IMR-90 (cell line): ENCODE measurements around the gene ADAMTS8. TPM values are rescaled to one million over a fixed set of nuclear protein-coding genes. Genes with fewer than 3 reads are reported as not detected.

ENCODE experiments used
- ATAC-seq: fragments of 200-7000 bp; cut with Tn5 transposase; 2 replicates; pipeline ENCODE4 v1.9.1; 2020; ENCODE audit warnings: low read depth, mild to moderate bottlenecking, moderate library complexity
- BruUV-seq: library from RNA; stranded (reverse); fragments of 400-500 nt; replicated peaks from 2 replicates; lab custom pipeline; 2021; lab: Mats Ljungman, UMichigan
- CTCF ChIA-PET: fragments of 300-600 bp; formaldehyde crosslinking; extraction: SDS; loops from one replicate; lab custom pipeline; 2021; ENCODE audit warnings: antibody characterized with exemption; lab: Yijun Ruan, JAX
- POLR2A ChIA-PET: fragments of 300-600 bp; sonication (Branson Sonifier 250); formaldehyde crosslinking; loops from one replicate; lab custom pipeline; 2022; ENCODE audit warnings: antibody characterized with exemption; ENCODE audit not compliant: unreplicated experiment; lab: Charles Lee
- DNase-seq: peaks from one replicate; pipeline ENCODE4 v3.0.0; 2013
- H2AFZ ChIP-seq: replicated peaks from 2 replicates; pipeline ENCODE3; 2013; ENCODE audit warnings: low read length, mild to moderate bottlenecking; ENCODE audit not compliant: poor library complexity
- H2AK5ac ChIP-seq: 2 replicates; pipeline ENCODE4 v1.6.1; 2013; ENCODE audit warnings: low read depth, low read length, inconsistent platforms
- H2AK9ac ChIP-seq: replicated peaks from 2 replicates; pipeline ENCODE3; 2013; ENCODE audit warnings: mild to moderate bottlenecking, low read depth, low read length, moderate library complexity; ENCODE audit not compliant: poor library complexity
- H2BK120ac ChIP-seq: 2 replicates; pipeline ENCODE4 v1.6.1; 2013; ENCODE audit warnings: low read depth, low read length, inconsistent platforms
- H2BK15ac ChIP-seq: 3 replicates; pipeline ENCODE4 v1.6.1; 2013; ENCODE audit warnings: low read depth, low read length, inconsistent platforms
- H2BK20ac ChIP-seq: 2 replicates; pipeline ENCODE4 v1.6.1; 2013; ENCODE audit warnings: low read depth, mild to moderate bottlenecking, inconsistent platforms, low read length, moderate library complexity
- H2BK5ac ChIP-seq: 2 replicates; pipeline ENCODE4 v1.6.1; 2013; ENCODE audit warnings: mild to moderate bottlenecking, low read depth, low read length, inconsistent platforms; ENCODE audit not compliant: poor library complexity, severe bottlenecking
- H3K14ac ChIP-seq: replicated peaks from 2 replicates; pipeline ENCODE4 v1.6.1; 2013; ENCODE audit warnings: low read depth, low read length, inconsistent platforms
- H3K18ac ChIP-seq: 2 replicates; pipeline ENCODE4 v1.6.1; 2013; ENCODE audit warnings: low read depth, low read length, control low read depth
- H3K23ac ChIP-seq: 2 replicates; pipeline ENCODE4 v1.6.1; 2013; ENCODE audit warnings: low read depth, low read length, inconsistent platforms
- H3K27ac ChIP-seq: 2 replicates; pipeline ENCODE4 v1.5.1; 2013; ENCODE audit warnings: mild to moderate bottlenecking, control low read depth, low read length; ENCODE audit not compliant: insufficient read depth
- H3K27me3 ChIP-seq: 2 replicates; pipeline ENCODE4 v1.6.1; 2013; ENCODE audit warnings: low read length; ENCODE audit not compliant: control insufficient read depth, insufficient read depth
- H3K36me3 ChIP-seq: 2 replicates; pipeline ENCODE4 v1.6.1; 2013; ENCODE audit warnings: low read length, mixed read lengths; ENCODE audit not compliant: control insufficient read depth, insufficient read depth
- H3K4ac ChIP-seq: 2 replicates; pipeline ENCODE4 v1.6.1; 2013; ENCODE audit warnings: low read depth, low read length, inconsistent platforms
- H3K4me1 ChIP-seq: 2 replicates; pipeline ENCODE4 v1.6.1; 2013; ENCODE audit warnings: low read length, mixed read lengths; ENCODE audit not compliant: control insufficient read depth, insufficient read depth
- H3K4me2 ChIP-seq: 2 replicates; pipeline ENCODE4 v1.6.1; 2013; ENCODE audit warnings: low read depth, mild to moderate bottlenecking, control low read depth, low read length, moderate library complexity
- H3K4me3 ChIP-seq: 2 replicates; pipeline ENCODE4 v1.5.1; 2013; ENCODE audit warnings: low read depth, mild to moderate bottlenecking, control low read depth, low read length, moderate library complexity; ENCODE audit not compliant: insufficient read depth
- H3K56ac ChIP-seq: 2 replicates; pipeline ENCODE4 v1.6.1; 2013; ENCODE audit warnings: low read length, inconsistent platforms; ENCODE audit not compliant: insufficient read depth; ENCODE audit errors: extremely low read depth
- H3K79me1 ChIP-seq, 2 experiments: 2 replicates each; pipeline ENCODE4 v1.6.1; 2013; ENCODE audit warnings: low read length in 2 of 2, inconsistent platforms in 1 of 2, low read depth in 1 of 2
- H3K9ac ChIP-seq: 2 replicates; pipeline ENCODE4 v1.6.1; 2013; ENCODE audit warnings: low read depth, low read length, control low read depth
- H3K9me1 ChIP-seq: 2 replicates; pipeline ENCODE4 v1.6.1; 2013; ENCODE audit warnings: low read length, inconsistent platforms; ENCODE audit not compliant: insufficient read depth
- H3K9me3 ChIP-seq: 2 replicates; pipeline ENCODE4 v1.6.1; 2013; ENCODE audit warnings: low read length; ENCODE audit not compliant: control insufficient read depth, insufficient read depth
- H4K20me1 ChIP-seq: 2 replicates; pipeline ENCODE4 v1.6.1; 2013; ENCODE audit warnings: low read length, inconsistent platforms; ENCODE audit not compliant: insufficient read depth
- H4K5ac ChIP-seq: 2 replicates; pipeline ENCODE4 v1.6.1; 2013; ENCODE audit warnings: mild to moderate bottlenecking, low read depth, low read length, control low read depth
- H4K8ac ChIP-seq, 2 experiments: 2 replicates each; pipeline ENCODE4 v1.6.1; 2013; ENCODE audit warnings: low read depth in 2 of 2, low read length in 2 of 2, control low read depth in 1 of 2, inconsistent platforms in 1 of 2
- H4K91ac ChIP-seq: 2 replicates; pipeline ENCODE4 v1.6.1; 2013; ENCODE audit warnings: low read depth, low read length, inconsistent platforms; ENCODE audit not compliant: insufficient read depth
- BHLHE40 ChIP-seq: fragments of 150-350 bp; IDR thresholded peaks from 2 replicates; pipeline ENCODE4 v1.6.1; 2016; ENCODE audit warnings: mild to moderate bottlenecking, low read depth, low read length
- CEBPB ChIP-seq: IDR thresholded peaks from 2 replicates; pipeline ENCODE4 v1.6.1; 2012; ENCODE audit warnings: low read depth, low read length, improper control_type of control experiment
- CHD1 ChIP-seq: IDR thresholded peaks from 2 replicates; pipeline ENCODE4 v1.6.1; 2012; ENCODE audit warnings: low read depth, low read length, improper control_type of control experiment
- FOS ChIP-seq: fragments of 150-350 bp; IDR thresholded peaks from 2 replicates; pipeline ENCODE4 v1.6.1; 2016; ENCODE audit warnings: low read depth, low read length
- MAFK ChIP-seq: IDR thresholded peaks from 2 replicates; pipeline ENCODE4 v1.6.1; 2012; ENCODE audit warnings: low read depth, low read length, improper control_type of control experiment
- MAZ ChIP-seq: IDR thresholded peaks from 2 replicates; pipeline ENCODE4 v1.6.1; 2012; ENCODE audit warnings: low read depth, mild to moderate bottlenecking, low read length, improper control_type of control experiment, moderate library complexity, borderline replicate concordance
- MXI1 ChIP-seq: IDR thresholded peaks from 2 replicates; pipeline ENCODE4 v1.6.1; 2012; ENCODE audit warnings: low read depth, mild to moderate bottlenecking, low read length, moderate library complexity, borderline replicate concordance
- NFE2L2 ChIP-seq: fragments of 150-350 bp; IDR thresholded peaks from 2 replicates; pipeline ENCODE4 v1.6.1; 2016; ENCODE audit warnings: low read depth, mild to moderate bottlenecking, low read length
- POLR2A ChIP-seq: IDR thresholded peaks from 2 replicates; pipeline ENCODE4 v1.6.1; 2012; ENCODE audit warnings: mild to moderate bottlenecking, low read depth, low read length
- RAD21 ChIP-seq: IDR thresholded peaks from 2 replicates; pipeline ENCODE4 v1.6.1; 2012; ENCODE audit warnings: low read length, improper control_type of control experiment
- RCOR1 ChIP-seq: IDR thresholded peaks from 2 replicates; pipeline ENCODE4 v1.6.1; 2012; ENCODE audit warnings: mild to moderate bottlenecking, low read length, improper control_type of control experiment; ENCODE audit not compliant: insufficient replicate concordance
- RFX5 ChIP-seq: IDR thresholded peaks from 2 replicates; pipeline ENCODE4 v1.8.0; 2012; ENCODE audit warnings: low read depth, mild to moderate bottlenecking, low read length, moderate library complexity
- SMC3 ChIP-seq: fragments of 150-350 bp; IDR thresholded peaks from 2 replicates; pipeline ENCODE4 v1.6.1; 2016; ENCODE audit warnings: low read depth, mild to moderate bottlenecking, antibody characterized with exemption, low read length, moderate library complexity
- WGBS, 2 experiments: methylation state at CpG; one replicate each; pipeline versions ENCODE4 v1.1.5 to v1.1.7; 2013; ENCODE audit warnings: missing lambda C conversion rate in 2 of 2; ENCODE audit not compliant: insufficient read length in 1 of 2; ENCODE audit errors: extremely low coverage in 2 of 2; 5-methylcytosine and 5-hydroxymethylcytosine counted together
- dilution Hi-C: fragments of 300-500 bp; cut with HindIII; formaldehyde crosslinking; loops from one replicate; pipeline ENCODE4 v1.14.3; 2018; ENCODE audit warnings: low sequenced_read_pairs; ENCODE audit not compliant: unreplicated experiment
- in situ Hi-C: fragments of 300-500 bp; cut with MboI; formaldehyde crosslinking; loops from 3 replicates; pipeline ENCODE4 v1.14.3; 2019; ENCODE audit warnings: low sequenced_read_pairs, inconsistent platforms, mixed read lengths
- intact Hi-C: fragments of 100-400 bp; cut with micrococcal nuclease; formaldehyde crosslinking; loops from 2 replicates; pipeline ENCODE4 v1.10.0; 2022
- polyA plus RNA-seq, 3 experiments: library from polyadenylated mRNA; depleted of rRNA; stranded (reverse); fragments of >200 nt; gene quantifications; 2 replicates each; pipeline ENCODE4 v1.2.3, GENCODE V29; 2012; ENCODE audit warnings: low replicate concordance in 1 of 3
- total RNA-seq: library from RNA; depleted of rRNA; stranded (reverse); fragments of >200 nt; gene quantifications from 2 replicates; pipeline ENCODE4 v1.2.3, GENCODE V29; 2012
- TF ChIP-seq, protein P1 (sequence below): conservative IDR thresholded peaks from 2 replicates; pipeline ENCODE4 v1.5.1; 2012; ENCODE audit warnings: mild to moderate bottlenecking, low read depth, low read length, improper control_type of control experiment
- TF ChIP-seq, protein P2 (sequence below): fragments of 150-350 bp; IDR thresholded peaks from 2 replicates; pipeline ENCODE4 v1.6.1; 2017; ENCODE audit warnings: mild to moderate bottlenecking, antibody characterized with exemption, low read length, low read depth
- TF ChIP-seq, protein P3 (sequence below): fragments of 150-350 bp; IDR thresholded peaks from 2 replicates; pipeline ENCODE4 v1.6.1; 2016; ENCODE audit warnings: low read depth, mild to moderate bottlenecking, low read length, moderate library complexity, borderline replicate concordance

ADAMTS8 gene
- total and polyA plus RNA-seq, 2 of the 4 experiments (the other 2 are of a cell fraction), result under 0.01 to 0.60 TPM

DNA sequence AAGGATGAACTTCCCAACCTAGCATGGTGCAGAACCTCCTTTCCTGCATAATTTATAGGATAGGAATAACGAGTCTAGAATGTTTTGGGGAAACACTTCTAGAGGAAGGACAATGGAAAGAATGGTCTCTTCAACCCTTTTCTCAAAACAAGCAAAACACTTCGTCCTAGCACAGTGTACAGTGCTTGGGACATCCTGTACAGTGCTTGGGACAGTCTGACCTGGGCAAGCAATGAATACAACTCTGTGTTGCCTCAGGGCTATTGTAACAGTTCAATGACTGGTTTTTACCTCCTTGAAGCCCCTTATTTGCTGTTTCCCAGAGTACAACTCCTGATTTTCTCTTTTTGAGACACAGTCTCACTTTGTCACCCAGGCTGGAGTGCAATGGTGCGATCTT is 1.6 kb upstream of the ADAMTS8 start:
- no peak overlapping the region for H3K9ac ChIP-seq
- peaks cover 52% of the 10 kb centered on the region for H3K27me3 ChIP-seq
- no peaks in the 10 kb centered on the region; the same call in 1 of the 2 replicates for H3K9me1 ChIP-seq
- peak overlapping the region; percentile 30; the same call in 1 of the 2 replicates for H2BK120ac ChIP-seq
- H4K20me1 ChIP-seq, result peaks cover 4% of the 10 kb centered on the region; the same call in 1 of the 2 replicates
- in situ Hi-C loops, result loop anchor here (5.0 kb wide), 1 partner anchor 218 kb away; no protein-coding TSS in a partner anchor
- DNase-seq (no peak), ATAC-seq (no peak)
- dilution Hi-C loops, result loop anchor here (25.0 kb wide), 1 partner anchor 432 kb away; no protein-coding TSS in a partner anchor
- no TSS peak for BruUV-seq
- no peaks in the 10 kb centered on the region; the same call in 1 of the 2 replicates for H3K36me3 ChIP-seq
- H4K8ac ChIP-seq, result no peak overlapping the region
- H3K14ac ChIP-seq, result no peak overlapping the region
- H3K23ac ChIP-seq, result peak overlapping the region; percentile 64; the same call in 1 of the 2 replicates
- H2AFZ ChIP-seq, result no peak overlapping the region
- 88% methylated on average over 1 of the region's 3 CpGs; no CpG with 5 or more reads in 1 of the 2 experiments for WGBS, 2 experiments
- peak overlapping the region; percentile 67; the same call in 1 of the 2 replicates for H2BK20ac ChIP-seq
- H3K4me2 ChIP-seq, result no peak overlapping the region
- H3K4me1 ChIP-seq, result peaks cover 10% of the 10 kb centered on the region
- ChIA-PET CTCF (no interaction called here), POLR2A (no interaction called here)
- peak overlapping the region; percentile 66; the same call in 1 of the 2 replicates for H2AK5ac ChIP-seq
- no peaks in the 10 kb centered on the region for H3K79me1 ChIP-seq
- H3K56ac ChIP-seq, result no peak overlapping the region
- no peaks in the 10 kb centered on the region; the same call in 1 of the 2 replicates for H3K9me3 ChIP-seq
- no peak overlapping the region for H3K27ac ChIP-seq
- no peak overlapping the region for H3K18ac ChIP-seq
- H4K5ac ChIP-seq, result no peak overlapping the region
- peak overlapping the region; percentile 38; the same call in 1 of the 2 replicates for H3K4ac ChIP-seq
- peak overlapping the region; percentile 53; the same call in 1 of the 3 replicates for H2BK15ac ChIP-seq
- no peak overlapping the region for H2BK5ac ChIP-seq
- intact Hi-C loops, result loop anchor here (5.0 to 10.0 kb wide), 3 partner anchors 118 to 785 kb away; partner anchors contain the start of gene ZBTB44
- H4K91ac ChIP-seq, result 0 out of 2 replicates have a peak overlapping the region, but pooled peaks have one; percentile 32
- no peak overlapping the region for H3K4me3 ChIP-seq
- H2AK9ac ChIP-seq, result no peak overlapping the region
- TF ChIP-seq SMC3, result no peak
- no peak for TF ChIP-seq CEBPB
- TF ChIP-seq RCOR1, result no peak
- TF ChIP-seq NFE2L2, result no peak
- TF ChIP-seq FOS, result no peak
- TF ChIP-seq CHD1, result no peak
- TF ChIP-seq, protein P1, sequence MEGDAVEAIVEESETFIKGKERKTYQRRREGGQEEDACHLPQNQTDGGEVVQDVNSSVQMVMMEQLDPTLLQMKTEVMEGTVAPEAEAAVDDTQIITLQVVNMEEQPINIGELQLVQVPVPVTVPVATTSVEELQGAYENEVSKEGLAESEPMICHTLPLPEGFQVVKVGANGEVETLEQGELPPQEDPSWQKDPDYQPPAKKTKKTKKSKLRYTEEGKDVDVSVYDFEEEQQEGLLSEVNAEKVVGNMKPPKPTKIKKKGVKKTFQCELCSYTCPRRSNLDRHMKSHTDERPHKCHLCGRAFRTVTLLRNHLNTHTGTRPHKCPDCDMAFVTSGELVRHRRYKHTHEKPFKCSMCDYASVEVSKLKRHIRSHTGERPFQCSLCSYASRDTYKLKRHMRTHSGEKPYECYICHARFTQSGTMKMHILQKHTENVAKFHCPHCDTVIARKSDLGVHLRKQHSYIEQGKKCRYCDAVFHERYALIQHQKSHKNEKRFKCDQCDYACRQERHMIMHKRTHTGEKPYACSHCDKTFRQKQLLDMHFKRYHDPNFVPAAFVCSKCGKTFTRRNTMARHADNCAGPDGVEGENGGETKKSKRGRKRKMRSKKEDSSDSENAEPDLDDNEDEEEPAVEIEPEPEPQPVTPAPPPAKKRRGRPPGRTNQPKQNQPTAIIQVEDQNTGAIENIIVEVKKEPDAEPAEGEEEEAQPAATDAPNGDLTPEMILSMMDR, result no peak
- TF ChIP-seq MAZ, result no peak
- TF ChIP-seq MXI1, result no peak
- TF ChIP-seq POLR2A, result no peak
- TF ChIP-seq, protein P2, sequence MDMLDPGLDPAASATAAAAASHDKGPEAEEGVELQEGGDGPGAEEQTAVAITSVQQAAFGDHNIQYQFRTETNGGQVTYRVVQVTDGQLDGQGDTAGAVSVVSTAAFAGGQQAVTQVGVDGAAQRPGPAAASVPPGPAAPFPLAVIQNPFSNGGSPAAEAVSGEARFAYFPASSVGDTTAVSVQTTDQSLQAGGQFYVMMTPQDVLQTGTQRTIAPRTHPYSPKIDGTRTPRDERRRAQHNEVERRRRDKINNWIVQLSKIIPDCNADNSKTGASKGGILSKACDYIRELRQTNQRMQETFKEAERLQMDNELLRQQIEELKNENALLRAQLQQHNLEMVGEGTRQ, result no peak
- TF ChIP-seq, protein P3, sequence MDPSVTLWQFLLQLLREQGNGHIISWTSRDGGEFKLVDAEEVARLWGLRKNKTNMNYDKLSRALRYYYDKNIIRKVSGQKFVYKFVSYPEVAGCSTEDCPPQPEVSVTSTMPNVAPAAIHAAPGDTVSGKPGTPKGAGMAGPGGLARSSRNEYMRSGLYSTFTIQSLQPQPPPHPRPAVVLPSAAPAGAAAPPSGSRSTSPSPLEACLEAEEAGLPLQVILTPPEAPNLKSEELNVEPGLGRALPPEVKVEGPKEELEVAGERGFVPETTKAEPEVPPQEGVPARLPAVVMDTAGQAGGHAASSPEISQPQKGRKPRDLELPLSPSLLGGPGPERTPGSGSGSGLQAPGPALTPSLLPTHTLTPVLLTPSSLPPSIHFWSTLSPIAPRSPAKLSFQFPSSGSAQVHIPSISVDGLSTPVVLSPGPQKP, result no peak
- no peak for TF ChIP-seq MAFK
- no peak for TF ChIP-seq BHLHE40
- TF ChIP-seq RAD21, result no peak
- no peak for TF ChIP-seq RFX5
